OCI-LY7 (cell line): Measurements from ENCODE around the gene MLN. TPM values are rescaled to one million over a fixed set of nuclear protein-coding genes. Genes with fewer than 3 reads are reported as not detected.

ENCODE experiments used
- BruUV-seq: library from RNA; stranded (reverse); fragments of 400-500 nt; replicated peaks from 2 replicates; lab custom pipeline; 2021; lab: Mats Ljungman, UMichigan
- CTCF ChIA-PET: fragments of 300-600 bp; sonication (Branson Sonifier 250); formaldehyde crosslinking; loops from one replicate; lab custom pipeline; 2022; ENCODE audit warnings: antibody characterized with exemption; ENCODE audit not compliant: unreplicated experiment; lab: Charles Lee
- POLR2A ChIA-PET: fragments of 300-600 bp; sonication (Branson Sonifier 250); formaldehyde crosslinking; loops from one replicate; lab custom pipeline; 2022; ENCODE audit warnings: antibody characterized with exemption; lab: Charles Lee
- DNase-seq: peaks from one replicate; pipeline ENCODE4 v3.0.0-alpha.2; 2015; ENCODE audit warnings: low spot score
- H2AFZ ChIP-seq: fragments of 200-600 bp; sonication (generic), shearing (Covaris generic); 2 replicates; pipeline ENCODE4 v1.6.1; 2014; ENCODE audit warnings: mild to moderate bottlenecking, antibody characterized with exemption, low read length, moderate library complexity
- H3K27ac ChIP-seq: fragments of 200-600 bp; sonication (generic); 2 replicates; pipeline ENCODE4 v1.5.1; 2014; ENCODE audit warnings: mixed run types, low read depth, mild to moderate bottlenecking, moderate library complexity, low read length, inconsistent platforms; ENCODE audit not compliant: poor library complexity, severe bottlenecking
- H3K36me3 ChIP-seq: fragments of 200-600 bp; sonication (generic); 2 replicates; pipeline ENCODE4 v1.6.1; 2014; ENCODE audit warnings: mild to moderate bottlenecking, antibody characterized with exemption, low read length, moderate library complexity, mixed read lengths; ENCODE audit not compliant: insufficient read depth
- H3K4me1 ChIP-seq: fragments of 200-600 bp; sonication (generic); 2 replicates; pipeline ENCODE4 v1.5.1; 2014; ENCODE audit warnings: mild to moderate bottlenecking, low read length; ENCODE audit not compliant: insufficient read depth, poor library complexity, severe bottlenecking
- H3K4me2 ChIP-seq: fragments of 200-600 bp; sonication (generic); 2 replicates; pipeline ENCODE4 v1.6.1; 2014; ENCODE audit warnings: mild to moderate bottlenecking, low read length
- H3K4me3 ChIP-seq: fragments of 200-600 bp; sonication (generic); 2 replicates; pipeline ENCODE4 v1.5.1; 2014; ENCODE audit warnings: mild to moderate bottlenecking, low read depth, low read length; ENCODE audit not compliant: poor library complexity, severe bottlenecking
- H3K79me2 ChIP-seq: fragments of 200-600 bp; sonication (generic); 2 replicates; pipeline ENCODE4 v1.6.1; 2016; ENCODE audit warnings: low read depth, mild to moderate bottlenecking, low read length, moderate library complexity, mixed read lengths; ENCODE audit not compliant: insufficient read depth
- H3K9me2 ChIP-seq: fragments of 200-600 bp; sonication (generic); 2 replicates; pipeline ENCODE4 v1.6.1; 2016; ENCODE audit warnings: mild to moderate bottlenecking, low read length, mixed read lengths; ENCODE audit not compliant: insufficient read depth
- H3K9me3 ChIP-seq: fragments of 200-600 bp; sonication (generic); 2 replicates; pipeline ENCODE4 v1.6.1; 2014; ENCODE audit warnings: mild to moderate bottlenecking, mixed run types, low read length, mixed read lengths
- H4K20me1 ChIP-seq: fragments of 200-600 bp; sonication (generic); 2 replicates; pipeline ENCODE4 v1.6.1; 2014; ENCODE audit warnings: mild to moderate bottlenecking, antibody characterized with exemption, low read length, moderate library complexity, mixed read lengths; ENCODE audit not compliant: insufficient read depth
- EZH2phosphoT487 ChIP-seq: fragments of 200-600 bp; sonication (generic); IDR thresholded peaks from 2 replicates; pipeline ENCODE4 v1.6.1; 2018; ENCODE audit warnings: low read depth, borderline replicate concordance, mild to moderate bottlenecking, mixed run types, antibody characterized with exemption, low read length, moderate library complexity, mixed read lengths
- intact Hi-C: fragments of 100-400 bp; cut with micrococcal nuclease; formaldehyde crosslinking; loops from one replicate; pipeline ENCODE4 v1.10.0; 2022; ENCODE audit not compliant: unreplicated experiment
- total RNA-seq, 2 experiments: library from RNA; depleted of rRNA in 1 of 2; stranded (reverse); fragments of >200 nt in 1 of 2; shearing (Covaris generic) in 1 of 2; gene quantifications; 2 replicates each; pipeline ENCODE4 v1.2.3, GENCODE V29; 2014 to 2022
- TF ChIP-seq, protein P1 (sequence below): fragments of 200-600 bp; sonication (generic); conservative IDR thresholded peaks from 2 replicates; pipeline ENCODE4 v1.5.1; 2014; ENCODE audit warnings: mild to moderate bottlenecking, antibody characterized with exemption, low read length, moderate library complexity, mixed read lengths

The MLN gene
- total RNA-seq, 2 experiments from 2014 or later = not detected

DNA sequence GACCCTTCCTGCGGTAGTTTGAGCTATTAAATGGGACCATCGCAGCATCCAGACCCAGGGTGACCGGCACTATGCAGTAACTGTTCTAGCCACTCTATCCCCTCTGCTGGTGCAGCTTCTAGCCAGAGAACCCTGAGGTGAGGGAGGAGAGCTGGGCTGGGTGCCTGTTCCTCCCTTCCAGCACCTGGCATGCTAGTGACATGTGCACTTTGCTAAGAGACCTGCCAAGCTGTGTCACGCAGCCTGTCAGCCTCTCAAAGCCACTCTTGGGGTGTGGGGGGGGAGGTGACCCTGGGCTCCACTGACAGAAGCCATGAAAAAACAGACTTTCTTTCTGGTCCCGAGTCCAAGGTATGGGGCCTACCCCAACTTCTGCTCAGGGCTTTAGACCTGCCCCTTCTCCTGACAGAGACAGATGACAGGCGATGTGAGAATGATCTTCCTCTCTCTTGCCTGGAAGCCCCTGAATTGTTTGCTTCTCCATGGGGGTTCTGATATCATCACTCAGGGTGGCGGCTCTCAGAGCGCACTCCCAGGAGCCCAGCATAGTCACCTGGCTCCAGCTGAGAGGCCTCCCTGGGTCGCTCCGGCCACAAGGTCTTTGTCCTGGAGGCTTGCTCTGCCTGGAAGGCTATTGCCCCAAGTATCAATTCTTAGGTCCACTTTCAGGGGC is 47.2 kb upstream of the MLN start:
- H3K4me2 ChIP-seq = no peak overlapping the region
- POLR2A ChIA-PET = no interaction called here
- no peak overlapping the region for H3K4me3 ChIP-seq
- no peaks in the 10 kb centered on the region for H3K79me2 ChIP-seq
- H3K36me3 ChIP-seq = no peaks in the 10 kb centered on the region
- DNase-seq = no peak
- no TSS peak for BruUV-seq
- H3K9me2 ChIP-seq = no peaks in the 10 kb centered on the region
- CTCF ChIA-PET = interaction anchor here (0.7 kb wide), 1 partner anchor 64 kb away, joined by 16 read pairs; no protein-coding TSS in a partner anchor
- H2AFZ ChIP-seq = no peak overlapping the region
- no peaks in the 10 kb centered on the region for H3K9me3 ChIP-seq
- intact Hi-C loops = no loop called here
- no peaks in the 10 kb centered on the region for H3K4me1 ChIP-seq
- TF ChIP-seq, protein P1, sequence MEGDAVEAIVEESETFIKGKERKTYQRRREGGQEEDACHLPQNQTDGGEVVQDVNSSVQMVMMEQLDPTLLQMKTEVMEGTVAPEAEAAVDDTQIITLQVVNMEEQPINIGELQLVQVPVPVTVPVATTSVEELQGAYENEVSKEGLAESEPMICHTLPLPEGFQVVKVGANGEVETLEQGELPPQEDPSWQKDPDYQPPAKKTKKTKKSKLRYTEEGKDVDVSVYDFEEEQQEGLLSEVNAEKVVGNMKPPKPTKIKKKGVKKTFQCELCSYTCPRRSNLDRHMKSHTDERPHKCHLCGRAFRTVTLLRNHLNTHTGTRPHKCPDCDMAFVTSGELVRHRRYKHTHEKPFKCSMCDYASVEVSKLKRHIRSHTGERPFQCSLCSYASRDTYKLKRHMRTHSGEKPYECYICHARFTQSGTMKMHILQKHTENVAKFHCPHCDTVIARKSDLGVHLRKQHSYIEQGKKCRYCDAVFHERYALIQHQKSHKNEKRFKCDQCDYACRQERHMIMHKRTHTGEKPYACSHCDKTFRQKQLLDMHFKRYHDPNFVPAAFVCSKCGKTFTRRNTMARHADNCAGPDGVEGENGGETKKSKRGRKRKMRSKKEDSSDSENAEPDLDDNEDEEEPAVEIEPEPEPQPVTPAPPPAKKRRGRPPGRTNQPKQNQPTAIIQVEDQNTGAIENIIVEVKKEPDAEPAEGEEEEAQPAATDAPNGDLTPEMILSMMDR = no peak
- no peak for TF ChIP-seq EZH2phosphoT487
- H3K27ac ChIP-seq = no peak overlapping the region
- no peaks in the 10 kb centered on the region for H4K20me1 ChIP-seq

DNA sequence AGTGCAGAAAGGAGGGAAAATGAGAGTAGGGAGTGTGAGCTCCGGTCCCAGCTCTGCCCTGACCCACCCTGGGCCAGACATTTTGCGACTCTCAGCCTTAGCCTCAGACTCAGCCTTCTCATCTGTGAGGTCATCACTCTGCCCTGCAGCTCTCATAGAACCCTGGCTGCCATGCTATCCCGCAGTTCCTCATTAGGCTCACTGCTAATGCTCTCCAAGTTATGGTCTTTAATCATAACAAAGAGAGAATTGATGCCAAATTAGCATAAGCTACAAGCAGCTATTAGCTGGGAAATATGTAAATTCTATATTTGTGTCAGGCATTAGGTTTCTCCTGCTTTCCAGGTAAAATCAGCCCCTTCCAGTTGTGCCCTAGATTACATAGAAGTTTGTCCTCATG is 46.5 kb upstream of the MLN start:
- no peaks in the 10 kb centered on the region for H3K79me2 ChIP-seq
- no peaks in the 10 kb centered on the region for H3K4me1 ChIP-seq
- no peak overlapping the region for H3K27ac ChIP-seq
- TF ChIP-seq EZH2phosphoT487 = no peak
- TF ChIP-seq, protein P1 = no peak
- no peaks in the 10 kb centered on the region for H3K9me3 ChIP-seq
- POLR2A ChIA-PET = no interaction called here
- no peaks in the 10 kb centered on the region for H4K20me1 ChIP-seq
- CTCF ChIA-PET = no interaction called here
- H2AFZ ChIP-seq = no peak overlapping the region
- H3K4me2 ChIP-seq = no peak overlapping the region
- no peaks in the 10 kb centered on the region for H3K36me3 ChIP-seq
- DNase-seq = no peak
- H3K9me2 ChIP-seq = no peaks in the 10 kb centered on the region
- no peak overlapping the region for H3K4me3 ChIP-seq
- intact Hi-C loops = no loop called here
- BruUV-seq = no TSS peak

DNA sequence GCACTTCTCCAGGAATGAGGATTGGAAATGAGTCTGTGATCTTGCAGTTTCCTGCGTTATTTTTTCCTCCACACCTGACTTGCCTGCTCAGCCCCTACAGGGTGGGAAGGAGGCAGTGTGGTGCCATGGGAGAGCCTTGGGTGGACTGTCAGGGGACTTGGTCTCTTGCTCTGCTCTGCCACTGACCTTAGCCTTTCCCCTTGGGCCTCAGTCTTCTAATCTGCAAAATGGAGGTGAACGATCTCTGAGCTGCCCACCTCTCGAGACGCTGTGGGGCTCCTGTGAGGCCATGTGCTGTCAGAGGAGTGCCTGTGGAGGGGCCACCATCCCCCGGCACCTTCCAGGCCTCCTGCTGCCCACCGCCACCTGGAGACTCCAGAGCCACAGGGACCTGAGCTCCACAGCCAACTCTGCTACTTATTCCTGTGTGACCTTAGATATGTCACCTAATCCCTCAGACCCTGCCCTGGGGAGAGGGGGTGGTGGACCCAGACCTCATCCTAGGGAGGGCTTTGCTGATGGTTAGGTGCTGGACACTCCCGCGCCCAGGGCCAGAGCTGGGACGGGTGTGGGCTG is 45.8 kb upstream of the MLN start:
- Histone ChIP-seq H3K9me3 (no peaks in the 10 kb centered on the region), H3K79me2 (no peaks in the 10 kb centered on the region), H3K4me2 (no peak overlapping the region), H3K9me2 (no peaks in the 10 kb centered on the region), H2AFZ (no peak overlapping the region), H3K27ac (no peak overlapping the region), H4K20me1 (no peaks in the 10 kb centered on the region), H3K4me3 (no peak overlapping the region), H3K36me3 (no peaks in the 10 kb centered on the region), H3K4me1 (no peaks in the 10 kb centered on the region)
- intact Hi-C loops = no loop called here
- ChIA-PET CTCF (no interaction called here), POLR2A (no interaction called here)
- no TSS peak for BruUV-seq
- TF ChIP-seq, protein P1 = no peak
- no peak for TF ChIP-seq EZH2phosphoT487
- no peak for DNase-seq
